A172 (cell line): ENCODE data around the gene LGMN. TPM values are rescaled to one million over a fixed set of nuclear protein-coding genes. Genes with fewer than 3 reads are reported as not detected.

Source experiments
- DNase-seq: peaks from one replicate; pipeline ENCODE4 v3.0.0-alpha.2; 2015; ENCODE audit warnings: low spot score
- total RNA-seq: library from RNA; depleted of rRNA; stranded (reverse); fragments of >200 nt; shearing (Covaris generic); gene quantifications from 2 replicates; pipeline ENCODE4 v1.2.3, GENCODE V29; 2014; rRNA removed

Gene LGMN
- total RNA-seq, 1 experiment from 2014 or later = 13.0 TPM

DNA sequence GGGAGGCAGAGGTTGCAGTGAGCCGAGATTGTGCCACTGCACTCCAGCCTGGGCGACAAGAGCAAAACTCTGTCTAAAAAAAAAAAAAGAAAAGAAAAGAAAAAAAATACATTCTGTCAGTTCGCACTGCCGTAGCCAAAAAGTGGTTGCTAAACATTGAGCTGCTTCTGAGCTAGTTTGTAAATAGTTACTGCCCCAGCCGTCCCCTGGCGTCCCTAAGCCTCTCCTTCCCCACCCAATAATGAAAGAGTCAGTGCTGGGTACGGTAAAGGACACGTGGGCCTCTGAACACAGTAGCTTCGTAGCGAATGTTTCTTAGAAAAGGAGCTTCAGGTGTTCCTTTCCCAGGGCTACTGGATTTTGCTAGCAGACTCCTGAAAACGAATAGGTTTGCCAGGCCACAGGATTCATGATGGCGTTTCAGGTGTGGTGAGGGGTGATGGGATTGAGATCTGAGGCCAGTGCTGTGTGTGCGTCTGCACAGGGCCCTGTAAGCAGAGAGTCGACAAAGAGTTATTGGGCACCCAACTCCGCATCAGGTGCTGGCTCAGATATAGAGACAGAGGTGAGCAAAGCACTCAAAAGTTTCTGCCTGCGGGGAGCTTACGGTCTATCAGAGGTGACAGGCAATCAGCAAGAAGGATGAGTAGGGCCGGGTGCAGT lies 94.1 kb downstream of the LGMN start:
- no peak for DNase-seq

Other genes with a start within 250 kb of the LGMN start
- gene RIN3, start 234.8 kb downstream of the LGMN start, total RNA-seq = 0.33 and 2.6 TPM in 2 replicates
- 24.7 and 28.1 TPM in 2 replicates for gene GOLGA5, start 45.7 kb upstream of the LGMN start, total RNA-seq
- gene CHGA, start 174.5 kb upstream of the LGMN start, total RNA-seq = not detected in 2 replicates